SK-N-SH treated with all-trans-retinoic acid at 6 μM for 48 hours (cell line): ENCODE results near the gene RAB11FIP3.

Source experiments
- ATAC-seq: fragments of 200-7000 bp; cut with Tn5 transposase; 3 replicates; pipeline ENCODE4 v1.9.1; 2020; ENCODE audit warnings: mild to moderate bottlenecking, moderate library complexity
- ARNTL ChIP-seq: fragments of 450-650 bp; formaldehyde crosslinking; IDR thresholded peaks from 2 replicates; pipeline ENCODE4 v1.5.0; 2020; ENCODE audit warnings: low read depth, mild to moderate bottlenecking, moderate library complexity, borderline replicate concordance
- BACH2 ChIP-seq: fragments of 250-450 bp; sonication (Bioruptor Pico); IDR thresholded peaks from 2 replicates; pipeline ENCODE4 v1.9.0; 2021; ENCODE audit warnings: mild to moderate bottlenecking, borderline replicate concordance
- CREB5 ChIP-seq: fragments of 250-450 bp; sonication (Bioruptor Pico); IDR thresholded peaks from 2 replicates; pipeline ENCODE4 v1.5.1; 2020; ENCODE audit warnings: low read depth, mild to moderate bottlenecking, moderate library complexity
- CSDC2 ChIP-seq: fragments of 250-450 bp; sonication (Bioruptor Pico); IDR thresholded peaks from 2 replicates; pipeline ENCODE4 v1.5.0; 2020; ENCODE audit warnings: mild to moderate bottlenecking, moderate library complexity
- ESRRG ChIP-seq: fragments of 250-450 bp; sonication (Bioruptor Pico); IDR thresholded peaks from 2 replicates; pipeline ENCODE4 v1.6.1; 2021; ENCODE audit warnings: mild to moderate bottlenecking
- GLIS3 ChIP-seq: fragments of 250-450 bp; sonication (Bioruptor Pico); IDR thresholded peaks from 2 replicates; pipeline ENCODE4 v1.5.0; 2020; ENCODE audit warnings: mild to moderate bottlenecking, moderate library complexity
- ISL1 ChIP-seq: fragments of 250-450 bp; sonication (Bioruptor Pico); IDR thresholded peaks from 2 replicates; pipeline ENCODE4 v2.1.2; 2022; ENCODE audit warnings: mild to moderate bottlenecking, moderate library complexity
- OSR1 ChIP-seq: fragments of 250-450 bp; sonication (Bioruptor Pico); IDR thresholded peaks from 2 replicates; pipeline ENCODE4 v1.8.0; 2022; ENCODE audit warnings: moderate library complexity, mild to moderate bottlenecking, inconsistent platforms
- PATZ1 ChIP-seq: fragments of 250-450 bp; sonication (Bioruptor Pico); IDR thresholded peaks from 2 replicates; pipeline ENCODE4 v1.8.0; 2020; ENCODE audit warnings: mild to moderate bottlenecking, moderate library complexity, borderline replicate concordance
- PPARA ChIP-seq: fragments of 250-450 bp; sonication (Bioruptor Pico); IDR thresholded peaks from 2 replicates; pipeline ENCODE4 v1.5.0; 2020; ENCODE audit warnings: mild to moderate bottlenecking, borderline replicate concordance
- RARB ChIP-seq: fragments of 250-450 bp; sonication (Bioruptor Pico); IDR thresholded peaks from 2 replicates; pipeline ENCODE4 v1.8.0; 2021; ENCODE audit warnings: mild to moderate bottlenecking, moderate library complexity
- SNAI2 ChIP-seq: fragments of 250-450 bp; sonication (Bioruptor Pico); IDR thresholded peaks from 2 replicates; pipeline ENCODE4 v1.5.0; 2020; ENCODE audit warnings: mild to moderate bottlenecking, moderate library complexity
- TCF4 ChIP-seq: fragments of 250-450 bp; sonication (Bioruptor Pico); IDR thresholded peaks from 2 replicates; pipeline ENCODE4 v1.8.0; 2021; ENCODE audit warnings: mild to moderate bottlenecking, moderate library complexity, borderline replicate concordance
- TOX ChIP-seq: fragments of 250-450 bp; sonication (Bioruptor Pico); IDR thresholded peaks from 2 replicates; pipeline ENCODE4 v1.8.0; 2021; ENCODE audit warnings: mild to moderate bottlenecking, moderate library complexity, borderline replicate concordance
- ZC3H10 ChIP-seq: fragments of 250-450 bp; sonication (Bioruptor Pico); IDR thresholded peaks from 2 replicates; pipeline ENCODE4 v1.5.1; 2021; ENCODE audit warnings: mild to moderate bottlenecking, moderate library complexity
- ZFP30 ChIP-seq: fragments of 450-650 bp; formaldehyde crosslinking; IDR thresholded peaks from 2 replicates; pipeline ENCODE4 v1.5.0; 2022; ENCODE audit warnings: mild to moderate bottlenecking, moderate library complexity
- ZNF565 ChIP-seq: fragments of 450-650 bp; formaldehyde crosslinking; conservative IDR thresholded peaks from 2 replicates; pipeline ENCODE4 v1.5.0; 2020; ENCODE audit warnings: low read depth, mild to moderate bottlenecking, moderate library complexity
- ZNF70 ChIP-seq: fragments of 450-650 bp; formaldehyde crosslinking; IDR thresholded peaks from 2 replicates; pipeline ENCODE4 v1.5.0; 2020; ENCODE audit warnings: mild to moderate bottlenecking, moderate library complexity
- TF ChIP-seq, protein P1 (sequence below): fragments of 250-450 bp; sonication (Bioruptor Pico); IDR thresholded peaks from 2 replicates; pipeline ENCODE4 v1.8.0; 2021; ENCODE audit warnings: low read depth, mild to moderate bottlenecking, moderate library complexity, borderline replicate concordance

RAB11FIP3 gene

GRCh38 chr16:536746-537145 is 111.3 kb downstream of the RAB11FIP3 start:
- no peak for ATAC-seq
- TF ChIP-seq ZNF70 (no peak), ZC3H10 (no peak), OSR1 (CRISPR knock-in tag) (no peak)

- ATAC-seq = no peak
- no peak for TF ChIP-seq BACH2 (CRISPR knock-in tag)
- TF ChIP-seq ZNF565 (CRISPR knock-in tag) = no peak
- no peak for TF ChIP-seq SNAI2 (CRISPR knock-in tag)
- TF ChIP-seq GLIS3 = no peak
- no peak for TF ChIP-seq ZNF70
- TF ChIP-seq ARNTL (CRISPR knock-in tag) = no peak
- TF ChIP-seq PATZ1 (CRISPR knock-in tag) = no peak
- TF ChIP-seq PPARA (CRISPR knock-in tag) = no peak
- no peak for TF ChIP-seq OSR1 (CRISPR knock-in tag)
- TF ChIP-seq ESRRG = no peak
- no peak for TF ChIP-seq CREB5 (CRISPR knock-in tag)
- no peak for TF ChIP-seq TOX (CRISPR knock-in tag)
- TF ChIP-seq TCF4 (CRISPR knock-in tag) = no peak
- TF ChIP-seq ISL1 (CRISPR knock-in tag) = no peak
- TF ChIP-seq ZFP30 = no peak
- TF ChIP-seq CSDC2 = no peak
Observed at GRCh38 chr16:537415-538335, 112.2 kb downstream of the RAB11FIP3 start.

GRCh38 chr16:539901-540530 is 114.6 kb downstream of the RAB11FIP3 start:
- no peak for ATAC-seq
- no peak for TF ChIP-seq BACH2 (CRISPR knock-in tag)
- no peak for TF ChIP-seq PATZ1 (CRISPR knock-in tag)
- TF ChIP-seq, protein P1, sequence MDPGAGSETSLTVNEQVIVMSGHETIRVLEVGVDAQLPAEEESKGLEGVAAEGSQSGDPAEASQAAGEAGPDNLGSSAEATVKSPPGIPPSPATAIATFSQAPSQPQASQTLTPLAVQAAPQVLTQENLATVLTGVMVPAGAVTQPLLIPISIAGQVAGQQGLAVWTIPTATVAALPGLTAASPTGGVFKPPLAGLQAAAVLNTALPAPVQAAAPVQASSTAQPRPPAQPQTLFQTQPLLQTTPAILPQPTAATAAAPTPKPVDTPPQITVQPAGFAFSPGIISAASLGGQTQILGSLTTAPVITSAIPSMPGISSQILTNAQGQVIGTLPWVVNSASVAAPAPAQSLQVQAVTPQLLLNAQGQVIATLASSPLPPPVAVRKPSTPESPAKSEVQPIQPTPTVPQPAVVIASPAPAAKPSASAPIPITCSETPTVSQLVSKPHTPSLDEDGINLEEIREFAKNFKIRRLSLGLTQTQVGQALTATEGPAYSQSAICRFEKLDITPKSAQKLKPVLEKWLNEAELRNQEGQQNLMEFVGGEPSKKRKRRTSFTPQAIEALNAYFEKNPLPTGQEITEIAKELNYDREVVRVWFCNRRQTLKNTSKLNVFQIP = no peak
- no peak for TF ChIP-seq RARB (CRISPR knock-in tag)
- TF ChIP-seq TCF4 (CRISPR knock-in tag) = no peak
- TF ChIP-seq PPARA (CRISPR knock-in tag) = no peak

- no peak for TF ChIP-seq SNAI2 (CRISPR knock-in tag)
- no peak for TF ChIP-seq CREB5 (CRISPR knock-in tag)
- TF ChIP-seq BACH2 (CRISPR knock-in tag) = no peak
- TF ChIP-seq CSDC2 = no peak
- ATAC-seq = no peak
Observed at GRCh38 chr16:540645-541340, 115.3 kb downstream of the RAB11FIP3 start.
